ENCODE results near the gene CDH23. TPM values are rescaled to one million over a fixed set of nuclear protein-coding genes. Genes with fewer than 3 reads are reported as not detected.

Gene CDH23
- total and polyA plus RNA-seq, 10 of the 15 experiments (the other 5 are each of a cell fraction or from before 2014, with no cell fraction given) = 0.09 to 0.40 (median 0.15) TPM; not detected in 1

GRCh38 chr10:71779641-71780040 is 382.9 kb downstream of the CDH23 start (continued):
- TF ChIP-seq HSF1 (IDR thresholded peaks at IDR 0.05; ENCODE audit: low read depth, low read length) (no peak), GATAD2B (conservative IDR thresholded peaks at IDR 0.05; ENCODE audit: low read depth) (no peak), ZNF592 (IDR thresholded peaks at IDR 0.05) (no peak)

GRCh38 chr10:71780156-71780555 is 383.4 kb downstream of the CDH23 start:
- Histone ChIP-seq H3K27ac (ENCODE audit: control insufficient read depth, insufficient read depth) (no peak overlapping the region), H3K27me3 (replicated peaks in 1 of 2; ENCODE audit: control insufficient read depth in 2 of 2, insufficient read depth in 2 of 2, low read length in 1 of 2) (no peaks in the 10 kb centered on the region), H3K36me3 (ENCODE audit: control insufficient read depth in 2 of 2, insufficient read depth in 2 of 2, low read length in 1 of 2) (no peaks in the 10 kb centered on the region), H3K4me3 (no peak overlapping the region), H2AFZ (ENCODE audit: control insufficient read depth, low read depth, low read length) (no peak overlapping the region), H4K20me1 (ENCODE audit: control insufficient read depth, insufficient read depth) (no peaks in the 10 kb centered on the region), H3K4me1 (ENCODE audit: control insufficient read depth, insufficient read depth, low read length) (peaks cover 35% of the 10 kb centered on the region), H3K79me2 (ENCODE audit: control insufficient read depth, insufficient read depth, low read length) (no peaks in the 10 kb centered on the region), H3K9me3 (replicated peaks; ENCODE audit: control insufficient read depth, insufficient read depth, low read length) (peaks cover 4% of the 10 kb centered on the region; the same call in 2 of the 3 replicates), H3K4me2 (ENCODE audit: control insufficient read depth, insufficient read depth) (no peak overlapping the region), H3K9ac (ENCODE audit: control insufficient read depth, insufficient read depth, low read length) (no peak overlapping the region)
- no TSS peak for BruUV-seq (replicated peaks)
- RAD21 ChIA-PET (ENCODE audit: unreplicated experiment) = no interaction called here
- CTCF ChIA-PET = interaction anchor here (1.5 kb wide), 1 partner anchor 11 kb away, joined by 3 read pairs; no protein-coding TSS in a partner anchor
- no peak for DNase-seq (ENCODE audit: low read depth, low spot score)
- POLR2A ChIA-PET = no interaction called here
- SMC1A ChIA-PET (ENCODE audit: uncharacterized antibody, unreplicated experiment) = interaction anchor here (1.2 kb wide), 1 partner anchor 33 kb away, joined by 4 read pairs; no protein-coding TSS in a partner anchor
- in situ Hi-C loops (cut with MboI) = no loop called here
- no peak for FAIRE-seq
- WGBS (ENCODE audit: insufficient coverage, insufficient replicate concordance, low lambda C conversion rate, missing lambda C conversion rate) = 59% methylated on average over 7 of the region's 7 CpGs
- ATAC-seq = no peak
- intact Hi-C loops (cut with micrococcal nuclease; ENCODE audit: unreplicated experiment) = no loop called here
- no peak for TF ChIP-seq ZBTB4 (CRISPR knock-in tag; IDR thresholded peaks at IDR 0.05)
- TF ChIP-seq RFX5 (IDR thresholded peaks at IDR 0.05; ENCODE audit: low read depth, low read length) = no peak
- no peak for TF ChIP-seq MTA2 (IDR thresholded peaks at IDR 0.05; ENCODE audit: low read depth)
- no peak for TF ChIP-seq MYC (IDR thresholded peaks at IDR 0.05; ENCODE audit: insufficient read depth, insufficient read length, insufficient replicate concordance, low read length, severe bottlenecking)
- TF ChIP-seq MAX (IDR thresholded peaks at IDR 0.05; ENCODE audit: low read depth, low read length) = no peak
- no peak for TF ChIP-seq SREBF2 (IDR thresholded peaks at IDR 0.05; ENCODE audit: low read length)
- no peak for TF ChIP-seq PKNOX1 (IDR thresholded peaks at IDR 0.05)
- TF ChIP-seq KAT2A (conservative IDR thresholded peaks at IDR 0.05; ENCODE audit: control insufficient read depth, low read depth, low read length) = no peak
- no peak for TF ChIP-seq TCF3 (IDR thresholded peaks at IDR 0.05; ENCODE audit: borderline replicate concordance, insufficient read depth, low read depth, low read length)

Measured in GM12878 (cell line).